Measurements from ENCODE around the gene B4GAT1. TPM values are rescaled to one million over a fixed set of nuclear protein-coding genes. Genes with fewer than 3 reads are reported as not detected.
"Not testable (repeated sequence)": the region's sequence is repeated elsewhere in the genome, so short reads cannot be mapped to it uniquely, and the experiment has no call there.

The B4GAT1 gene
- total RNA-seq, 1 donor from 2014 or later = 42.7 TPM

DNA sequence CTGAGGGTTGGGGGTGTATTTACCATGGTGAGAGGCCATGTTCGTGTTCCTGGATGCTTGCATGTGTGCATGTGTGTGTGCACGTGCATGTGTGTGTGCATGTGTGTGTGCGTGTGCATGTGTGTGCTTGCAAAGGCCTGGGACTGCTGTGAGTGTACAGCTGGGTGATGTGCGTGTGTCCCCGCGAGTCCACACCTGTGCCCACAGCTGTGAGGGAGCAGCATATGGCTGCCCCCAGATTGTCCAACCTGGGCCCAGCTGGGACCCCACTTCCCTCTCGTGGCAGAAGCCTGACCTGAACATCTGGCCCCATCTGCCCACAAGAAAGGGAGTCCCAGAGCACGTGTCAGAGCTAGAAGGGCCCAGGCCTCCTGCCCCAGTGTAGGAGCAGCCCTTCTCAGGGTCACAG is 22.2 kb downstream of the B4GAT1 start:
- Mint-ChIP-seq H3K4me3 (ENCODE audit: unreplicated experiment) (peak overlapping the region; percentile 40), H3K36me3 (ENCODE audit: unreplicated experiment) (no peaks in the 10 kb centered on the region), H3K9me3 (ENCODE audit: unreplicated experiment) (peaks cover 20% of the 10 kb centered on the region), H3K27me3 (ENCODE audit: unreplicated experiment) (peaks cover 26% of the 10 kb centered on the region), H3K4me1 (ENCODE audit: low read depth, unreplicated experiment) (peaks cover 26% of the 10 kb centered on the region), H3K27ac (ENCODE audit: unreplicated experiment) (peak overlapping the region; percentile 88)
- TF ChIP-seq, protein P1, sequence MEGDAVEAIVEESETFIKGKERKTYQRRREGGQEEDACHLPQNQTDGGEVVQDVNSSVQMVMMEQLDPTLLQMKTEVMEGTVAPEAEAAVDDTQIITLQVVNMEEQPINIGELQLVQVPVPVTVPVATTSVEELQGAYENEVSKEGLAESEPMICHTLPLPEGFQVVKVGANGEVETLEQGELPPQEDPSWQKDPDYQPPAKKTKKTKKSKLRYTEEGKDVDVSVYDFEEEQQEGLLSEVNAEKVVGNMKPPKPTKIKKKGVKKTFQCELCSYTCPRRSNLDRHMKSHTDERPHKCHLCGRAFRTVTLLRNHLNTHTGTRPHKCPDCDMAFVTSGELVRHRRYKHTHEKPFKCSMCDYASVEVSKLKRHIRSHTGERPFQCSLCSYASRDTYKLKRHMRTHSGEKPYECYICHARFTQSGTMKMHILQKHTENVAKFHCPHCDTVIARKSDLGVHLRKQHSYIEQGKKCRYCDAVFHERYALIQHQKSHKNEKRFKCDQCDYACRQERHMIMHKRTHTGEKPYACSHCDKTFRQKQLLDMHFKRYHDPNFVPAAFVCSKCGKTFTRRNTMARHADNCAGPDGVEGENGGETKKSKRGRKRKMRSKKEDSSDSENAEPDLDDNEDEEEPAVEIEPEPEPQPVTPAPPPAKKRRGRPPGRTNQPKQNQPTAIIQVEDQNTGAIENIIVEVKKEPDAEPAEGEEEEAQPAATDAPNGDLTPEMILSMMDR (IDR thresholded peaks at IDR 0.05; ENCODE audit: partially characterized antibody, unreplicated experiment) = no peak
- peak; percentile 74 for DNase-seq

DNA sequence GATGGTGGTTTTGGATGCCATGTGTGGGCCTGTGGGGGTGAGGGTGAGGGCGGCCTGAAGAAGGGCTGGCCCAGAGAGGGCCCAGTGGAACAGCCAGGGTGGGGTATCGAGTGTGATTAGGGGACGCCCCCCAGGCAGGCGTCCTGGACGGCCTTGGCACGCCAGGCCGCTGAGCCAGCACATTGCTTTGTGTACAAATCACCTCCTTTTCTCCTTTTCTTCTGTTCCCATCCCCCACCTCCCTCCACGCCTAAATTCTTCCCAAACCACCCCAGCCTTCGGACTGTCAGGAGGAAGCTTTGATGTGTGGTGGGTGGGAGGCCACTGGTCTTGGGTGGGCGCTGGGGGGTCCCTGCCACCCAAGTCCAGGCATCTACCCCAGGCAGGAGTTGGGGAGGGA is 22.8 kb downstream of the B4GAT1 start:
- Mint-ChIP-seq H3K27ac (ENCODE audit: unreplicated experiment) (peak overlapping the region; percentile 88), H3K27me3 (ENCODE audit: unreplicated experiment) (peaks cover 24% of the 10 kb centered on the region), H3K4me1 (ENCODE audit: low read depth, unreplicated experiment) (peaks cover 26% of the 10 kb centered on the region), H3K9me3 (ENCODE audit: unreplicated experiment) (peaks cover 25% of the 10 kb centered on the region), H3K4me3 (ENCODE audit: unreplicated experiment) (no peak overlapping the region), H3K36me3 (ENCODE audit: unreplicated experiment) (no peaks in the 10 kb centered on the region)
- TF ChIP-seq, protein P1 (IDR thresholded peaks at IDR 0.05; ENCODE audit: partially characterized antibody, unreplicated experiment) = no peak
- DNase-seq = no peak

DNA sequence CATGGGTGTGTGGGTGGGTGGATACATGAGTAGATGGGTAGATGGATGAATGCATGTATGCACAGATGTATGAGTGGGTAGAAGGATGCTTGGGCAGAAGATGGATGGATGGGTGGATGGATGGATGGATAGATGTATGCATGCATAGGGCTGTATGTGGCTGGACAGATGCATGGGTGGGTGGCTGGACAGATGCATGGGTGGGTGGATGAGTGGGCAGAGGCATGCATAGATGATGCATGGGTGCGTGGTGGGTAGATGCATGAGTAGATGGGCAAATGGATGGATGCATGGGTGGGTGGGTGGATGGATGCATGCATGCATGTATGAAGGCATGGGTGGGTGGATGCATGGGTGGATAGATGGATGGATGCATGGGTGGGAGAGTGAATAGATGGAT is 23.7 kb downstream of the B4GAT1 start:
- peaks cover 30% of the 10 kb centered on the region for H3K9me3 Mint-ChIP-seq (ENCODE audit: unreplicated experiment)
- H3K27me3 Mint-ChIP-seq (ENCODE audit: unreplicated experiment) = peaks cover 30% of the 10 kb centered on the region
- H3K27ac Mint-ChIP-seq (ENCODE audit: unreplicated experiment) = no peak overlapping the region
- H3K4me1 Mint-ChIP-seq (ENCODE audit: low read depth, unreplicated experiment) = peaks cover 31% of the 10 kb centered on the region
- H3K4me3 Mint-ChIP-seq (ENCODE audit: unreplicated experiment) = no peak overlapping the region
- no peak for DNase-seq
- no peaks in the 10 kb centered on the region for H3K36me3 Mint-ChIP-seq (ENCODE audit: unreplicated experiment)
- TF ChIP-seq, protein P1 (IDR thresholded peaks at IDR 0.05; ENCODE audit: partially characterized antibody, unreplicated experiment) = no peak

DNA sequence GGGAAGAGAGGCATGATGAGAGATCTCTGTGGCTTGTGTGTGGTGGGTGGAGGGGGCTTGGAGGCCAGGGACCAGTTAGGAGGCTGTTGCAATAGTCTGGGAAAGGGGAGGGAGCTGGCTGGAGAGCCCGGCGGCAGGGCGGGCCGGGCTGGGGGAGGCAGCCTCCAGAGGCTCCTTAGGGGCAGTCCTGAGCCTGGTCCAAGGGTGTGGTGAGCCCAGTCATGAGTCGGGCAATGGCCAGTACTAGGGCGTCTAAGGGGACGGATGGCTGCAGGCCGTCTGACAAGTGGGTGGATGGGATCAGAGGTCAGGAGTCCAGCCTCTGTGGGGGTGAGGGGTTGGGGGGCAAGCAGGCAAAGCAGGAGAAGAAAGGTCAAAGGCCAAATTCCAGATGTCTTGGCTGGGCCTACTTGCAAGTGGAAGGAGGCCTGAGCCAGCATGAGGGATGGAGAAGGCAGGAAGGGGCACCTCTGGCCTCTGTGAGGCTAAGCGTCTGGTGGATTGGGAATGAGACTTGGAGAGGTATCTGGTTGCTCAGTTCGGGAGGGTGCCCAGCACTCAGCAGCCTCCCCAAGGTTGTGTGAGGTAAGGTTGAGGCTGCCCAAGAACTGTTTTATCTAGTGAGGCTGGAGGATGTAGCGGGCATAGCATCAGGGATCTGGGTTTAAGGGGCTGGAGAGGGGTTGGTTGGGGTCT is 24.5 kb downstream of the B4GAT1 start:
- peaks cover 36% of the 10 kb centered on the region for H3K9me3 Mint-ChIP-seq (ENCODE audit: unreplicated experiment)
- peaks cover 30% of the 10 kb centered on the region for H3K27me3 Mint-ChIP-seq (ENCODE audit: unreplicated experiment)
- H3K4me1 Mint-ChIP-seq (ENCODE audit: low read depth, unreplicated experiment) = peaks cover 35% of the 10 kb centered on the region
- no peak overlapping the region for H3K27ac Mint-ChIP-seq (ENCODE audit: unreplicated experiment)
- no peak for DNase-seq
- H3K36me3 Mint-ChIP-seq (ENCODE audit: unreplicated experiment) = no peaks in the 10 kb centered on the region
- TF ChIP-seq, protein P1 (IDR thresholded peaks at IDR 0.05; ENCODE audit: partially characterized antibody, unreplicated experiment) = no peak
- H3K4me3 Mint-ChIP-seq (ENCODE audit: unreplicated experiment) = no peak overlapping the region

DNA sequence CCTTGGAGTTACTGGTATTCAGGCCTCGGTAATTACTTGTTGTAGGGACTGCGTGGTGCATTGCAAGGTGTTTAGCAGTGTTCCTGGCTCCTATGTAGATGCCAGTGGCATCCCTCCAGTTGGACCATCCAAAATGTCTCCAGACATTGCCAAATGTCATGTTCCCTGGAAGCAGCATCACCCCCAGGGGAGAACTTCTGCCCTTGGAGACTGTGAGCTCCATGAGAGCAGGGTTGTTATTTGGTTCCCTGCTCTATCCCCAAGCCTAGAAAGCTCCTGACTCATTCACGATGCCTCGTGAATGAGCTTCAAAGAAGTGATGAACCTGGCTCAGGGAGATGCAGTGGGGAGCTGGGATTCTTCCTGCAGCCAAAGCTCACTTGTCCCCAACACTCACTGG is 25.8 kb downstream of the B4GAT1 start:
- H3K4me1 Mint-ChIP-seq (ENCODE audit: low read depth, unreplicated experiment) = peaks cover 34% of the 10 kb centered on the region
- H3K36me3 Mint-ChIP-seq (ENCODE audit: unreplicated experiment) = no peaks in the 10 kb centered on the region
- TF ChIP-seq, protein P1 (IDR thresholded peaks at IDR 0.05; ENCODE audit: partially characterized antibody, unreplicated experiment) = no peak
- no peak overlapping the region for H3K4me3 Mint-ChIP-seq (ENCODE audit: unreplicated experiment)
- no peak for DNase-seq
- no peak overlapping the region for H3K27ac Mint-ChIP-seq (ENCODE audit: unreplicated experiment)
- peaks cover 28% of the 10 kb centered on the region for H3K27me3 Mint-ChIP-seq (ENCODE audit: unreplicated experiment)
- peaks cover 39% of the 10 kb centered on the region for H3K9me3 Mint-ChIP-seq (ENCODE audit: unreplicated experiment)

DNA sequence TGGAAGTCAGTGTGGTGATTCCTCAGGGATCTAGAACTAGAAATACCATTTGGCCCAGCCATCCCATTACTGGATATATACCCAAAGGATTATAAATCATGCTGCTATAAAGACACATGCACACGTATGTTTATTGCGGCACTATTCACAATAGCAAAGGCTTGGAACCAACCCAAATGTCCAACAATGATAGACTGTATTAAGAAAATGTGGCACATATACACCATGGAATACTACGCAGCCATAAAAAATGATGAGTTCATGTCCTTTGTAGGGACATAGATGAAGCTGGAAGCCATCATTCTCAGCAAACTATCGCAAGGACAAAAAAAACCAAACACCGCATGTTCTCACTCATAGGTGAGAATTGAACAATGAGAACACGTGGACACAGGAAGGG is 26.7 kb downstream of the B4GAT1 start:
- peaks cover 37% of the 10 kb centered on the region for H3K4me1 Mint-ChIP-seq (ENCODE audit: low read depth, unreplicated experiment)
- H3K9me3 Mint-ChIP-seq (ENCODE audit: unreplicated experiment) = peaks cover 35% of the 10 kb centered on the region
- not testable (repeated sequence) for H3K27ac Mint-ChIP-seq (ENCODE audit: unreplicated experiment)

DNA sequence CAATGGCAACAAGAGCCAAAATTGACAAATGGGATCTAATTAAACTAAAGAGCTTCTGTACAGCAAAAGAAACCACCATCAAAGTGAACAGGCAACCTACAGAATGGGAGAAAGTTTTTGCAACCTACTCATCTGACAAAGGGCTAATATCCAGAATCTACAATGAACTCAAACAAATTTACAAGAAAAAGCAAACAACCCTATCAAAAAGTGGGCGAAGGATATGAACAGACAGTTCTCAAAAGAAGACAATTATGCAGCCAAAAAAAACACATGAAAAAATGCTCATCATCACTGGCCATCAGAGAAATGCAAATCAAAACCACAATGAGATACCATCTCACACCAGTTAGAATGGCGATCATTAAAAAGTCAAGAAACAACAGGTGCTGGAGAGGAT is 27.1 kb downstream of the B4GAT1 start:
- H3K9me3 Mint-ChIP-seq (ENCODE audit: unreplicated experiment) = peaks cover 34% of the 10 kb centered on the region
- H3K4me1 Mint-ChIP-seq (ENCODE audit: low read depth, unreplicated experiment) = peaks cover 39% of the 10 kb centered on the region
- DNase-seq; H3K27ac Mint-ChIP-seq (ENCODE audit: unreplicated experiment); H3K4me3 Mint-ChIP-seq (ENCODE audit: unreplicated experiment); H3K36me3 Mint-ChIP-seq (ENCODE audit: unreplicated experiment): not testable (repeated sequence)
- H3K27me3 Mint-ChIP-seq (ENCODE audit: unreplicated experiment) = peaks cover 27% of the 10 kb centered on the region

More for the DNA sequence above, 26.7 kb downstream of the B4GAT1 start:
- not testable (repeated sequence) for DNase-seq; H3K36me3 Mint-ChIP-seq (ENCODE audit: unreplicated experiment); H3K4me3 Mint-ChIP-seq (ENCODE audit: unreplicated experiment)
- peaks cover 28% of the 10 kb centered on the region for H3K27me3 Mint-ChIP-seq (ENCODE audit: unreplicated experiment)
